IPS DF 19.7 (cell line): ENCODE results near the gene TP53.
"Not testable (repeated sequence)": the region's sequence is repeated elsewhere in the genome, so short reads cannot be mapped to it uniquely, and the experiment has no call there.

Experiments used
- DNase-seq: peaks from one replicate; pipeline ENCODE4 v3.0.0-alpha.2; 2013; ENCODE audit warnings: low read depth, low spot score

Gene TP53

GRCh38 chr17:7632492-7632894 lies 54.8 kb downstream of the TP53 start:
- DNase-seq = no peak

DNA sequence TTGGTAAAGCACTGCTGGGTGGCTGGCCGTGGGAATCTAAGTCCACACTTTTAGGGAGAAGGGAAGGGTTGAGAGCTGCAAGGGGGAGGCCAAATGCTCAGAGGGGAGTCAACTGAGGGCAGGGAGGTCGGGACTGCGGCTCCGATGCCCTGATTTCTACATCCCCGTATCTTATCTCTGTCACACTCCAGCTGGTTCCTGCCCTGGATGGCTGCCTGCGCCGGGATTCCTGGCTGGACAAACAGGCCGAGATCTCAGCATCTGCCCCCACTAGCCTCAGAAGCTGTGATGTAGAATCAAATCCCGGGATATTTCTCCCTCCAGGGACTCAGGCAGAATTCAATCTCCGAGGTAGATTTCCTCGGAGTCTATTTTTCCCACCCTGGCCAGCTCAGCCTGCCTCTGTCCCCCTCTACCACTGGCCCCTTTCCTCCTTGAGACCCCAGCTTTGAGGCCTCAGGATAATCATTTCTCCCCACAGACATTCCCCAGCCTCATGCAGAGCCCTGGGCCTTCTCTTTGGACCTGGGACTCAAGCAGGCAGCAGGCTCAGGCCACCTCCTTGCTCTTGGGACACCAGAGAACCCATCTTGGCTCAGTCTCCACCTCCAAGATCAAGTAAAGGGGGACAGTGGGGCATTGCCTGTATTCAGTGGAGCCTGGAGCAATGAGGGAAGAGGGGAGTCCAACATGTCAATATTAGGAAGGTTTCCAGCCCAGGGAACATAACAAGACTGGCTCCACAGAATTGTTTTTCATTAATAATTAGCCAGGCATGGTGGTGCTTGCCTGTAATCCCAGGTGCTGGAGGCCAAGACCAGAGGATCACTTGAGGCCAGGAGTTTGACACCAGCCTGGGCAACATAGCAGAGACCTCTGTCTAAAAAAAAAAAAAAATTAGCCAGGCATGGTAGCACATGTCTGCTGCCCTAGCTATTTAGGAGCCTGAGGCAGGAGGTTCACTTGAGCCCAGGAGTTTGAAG lies 55.6 kb downstream of the TP53 start:
- DNase-seq = no peak

GRCh38 chr17:7629939-7630571 lies 57.2 kb downstream of the TP53 start, which contains the start of gene SHBG:
Gene SHBG, plus strand, starts transcription at chr17:7630135. Its CDS starts 38 bp downstream, at chr17:7630173.
- DNase-seq = no peak

- peak; percentile 78 for DNase-seq
Measured at GRCh38 chr17:7627250-7628121, 59.8 kb downstream of the TP53 start, which contains the start of gene SAT2. Gene SAT2, minus strand, starts transcription at chr17:7627821. Its CDS starts 186 bp downstream, at chr17:7627635.

- DNase-seq = no peak
Measured at GRCh38 chr17:7626956-7627249, 60.4 kb downstream of the TP53 start.

- no peak for DNase-seq
Measured at GRCh38 chr17:7626307-7626706, 61.0 kb downstream of the TP53 start.

GRCh38 chr17:7625749-7626148 lies 61.5 kb downstream of the TP53 start:
- not testable (repeated sequence) for DNase-seq

DNA sequence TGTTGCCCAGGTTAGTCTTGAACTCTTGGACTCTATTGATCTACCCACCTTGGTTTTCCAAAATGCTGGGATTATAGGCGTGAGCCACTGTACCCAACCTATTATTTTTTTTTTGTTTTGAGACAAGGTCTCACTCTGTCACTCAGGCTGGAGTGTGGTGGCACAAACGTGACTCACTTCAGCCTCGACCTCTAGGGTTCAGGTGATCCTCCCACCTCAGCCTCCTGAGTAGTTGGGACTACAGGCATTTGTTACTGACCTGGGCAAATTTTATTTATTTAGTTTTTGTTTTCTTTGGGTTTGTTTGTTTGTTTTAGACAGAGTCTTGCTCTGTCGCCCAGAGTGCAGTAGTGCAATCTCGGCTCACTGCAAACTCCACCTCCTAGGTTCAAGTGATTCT lies 63.6 kb downstream of the TP53 start:
- DNase-seq = no peak

- no peak for DNase-seq
Measured at GRCh38 chr17:7620835-7621234, 66.5 kb downstream of the TP53 start.

DNA sequence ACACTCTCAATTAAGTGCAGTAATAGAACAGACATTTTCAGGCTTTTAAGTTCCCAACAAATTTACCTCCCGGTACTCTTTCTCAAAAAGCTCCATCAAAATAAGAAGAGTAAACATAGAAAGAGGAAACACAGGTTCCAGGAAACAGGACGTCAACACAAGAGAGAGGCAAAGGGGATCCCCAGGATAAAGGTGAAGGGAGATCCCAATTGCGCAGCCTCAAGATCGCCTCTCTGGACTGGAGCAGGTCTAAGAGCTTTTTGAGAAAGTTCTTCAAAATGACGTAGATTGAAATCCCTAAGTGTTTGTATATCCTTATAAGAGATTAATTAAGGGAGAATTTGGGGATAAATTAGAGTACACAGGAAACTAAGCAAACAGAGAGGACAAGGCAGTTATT lies 68.7 kb downstream of the TP53 start:
- DNase-seq = no peak
